ENCODE data around the gene SUN2.

Gene SUN2

GRCh38 chr22:38696606-38697424, 59.0 kb downstream of the SUN2 start:
- peak; percentile 71 for DNase-seq (ENCODE audit: low spot score)

GRCh38 chr22:38694940-38695339, 60.9 kb downstream of the SUN2 start:
- DNase-seq (ENCODE audit: low spot score), result no peak

GRCh38 chr22:38694049-38694448, 61.7 kb downstream of the SUN2 start:
- no peak for DNase-seq (ENCODE audit: low spot score)

GRCh38 chr22:38689651-38690050, 66.1 kb downstream of the SUN2 start:
- DNase-seq (ENCODE audit: low spot score), result no peak

- no peak for DNase-seq (ENCODE audit: low spot score)
Measured at GRCh38 chr22:38685761-38686160, 70.0 kb downstream of the SUN2 start.

GRCh38 chr22:38684895-38685294, 70.9 kb downstream of the SUN2 start:
- DNase-seq (ENCODE audit: low spot score), result no peak
